HepG2 (cell line): Measurements from ENCODE around the gene ACAT2. TPM values are rescaled to one million over a fixed set of nuclear protein-coding genes. Genes with fewer than 3 reads are reported as not detected.

Experiments
- ATF5 ChIP-seq: sonication (generic); formaldehyde crosslinking; IDR thresholded peaks from 2 replicates; pipeline ENCODE4 v1.4.0; 2020; ENCODE audit warnings: mild to moderate bottlenecking, low read depth, missing genetic modification reagents
- ATM ChIP-seq: fragments of 450-650 bp; IDR thresholded peaks from 2 replicates; pipeline ENCODE4 v1.7.1; 2017; ENCODE audit warnings: mild to moderate bottlenecking, borderline replicate concordance
- BHLHE40 ChIP-seq: IDR thresholded peaks from 2 replicates; pipeline ENCODE4 v1.6.1; 2011; ENCODE audit warnings: low read length, improper control_type of control experiment
- CENPBD1 ChIP-seq: sonication (generic); formaldehyde crosslinking; IDR thresholded peaks from 2 replicates; pipeline ENCODE4 v1.8.0; 2022; ENCODE audit warnings: missing genetic modification reagents, low read depth, mild to moderate bottlenecking, borderline replicate concordance
- GTF3A ChIP-seq: sonication (generic); formaldehyde crosslinking; conservative IDR thresholded peaks from 2 replicates; pipeline ENCODE4 v1.4.0; 2020; ENCODE audit warnings: mild to moderate bottlenecking, missing genetic modification reagents
- HNRNPH1 ChIP-seq: fragments of 200-400 bp; formaldehyde crosslinking; optimal IDR thresholded peaks from 2 replicates; pipeline ENCODE3; 2017; ENCODE audit warnings: mild to moderate bottlenecking, low read depth, low read length
- MED13 ChIP-seq: sonication (generic); formaldehyde crosslinking; IDR thresholded peaks from 2 replicates; pipeline ENCODE4 v1.5.0; 2020; ENCODE audit warnings: missing genetic modification reagents
- NFIB ChIP-seq: sonication (generic); formaldehyde crosslinking; IDR thresholded peaks from 2 replicates; pipeline ENCODE4 v1.9.0; 2021; ENCODE audit warnings: missing genetic modification reagents, mild to moderate bottlenecking, borderline replicate concordance
- PAX8 ChIP-seq: sonication (generic); formaldehyde crosslinking; IDR thresholded peaks from 2 replicates; pipeline ENCODE4 v1.8.0; 2022; ENCODE audit warnings: mild to moderate bottlenecking, missing genetic modification reagents, borderline replicate concordance
- PHF20 ChIP-seq: sonication (generic); formaldehyde crosslinking; IDR thresholded peaks from 2 replicates; pipeline ENCODE4 v1.5.0; 2020; ENCODE audit warnings: mild to moderate bottlenecking, missing genetic modification reagents
- SETDB1 ChIP-seq: sonication (generic); formaldehyde crosslinking; IDR thresholded peaks from 2 replicates; pipeline ENCODE4 v1.5.1; 2020; ENCODE audit warnings: missing genetic modification reagents, mild to moderate bottlenecking, borderline replicate concordance
- TAF1 ChIP-seq: sonication (generic); formaldehyde crosslinking; IDR thresholded peaks from 2 replicates; pipeline ENCODE4 v1.4.0; 2020; ENCODE audit warnings: missing genetic modification reagents
- TARDBP ChIP-seq: sonication (generic); formaldehyde crosslinking; IDR thresholded peaks from 2 replicates; pipeline ENCODE4 v1.8.0; 2022; ENCODE audit warnings: mild to moderate bottlenecking, missing genetic modification reagents
- ZBTB21 ChIP-seq: sonication (generic); formaldehyde crosslinking; IDR thresholded peaks from 2 replicates; pipeline ENCODE4 v1.4.0; 2020; ENCODE audit warnings: missing genetic modification reagents
- ZBTB38 ChIP-seq: sonication (generic); formaldehyde crosslinking; IDR thresholded peaks from 2 replicates; pipeline ENCODE4 v1.5.1; 2020; ENCODE audit warnings: mild to moderate bottlenecking, missing genetic modification reagents
- ZNF557 ChIP-seq: sonication (generic); formaldehyde crosslinking; IDR thresholded peaks from 2 replicates; pipeline ENCODE4 v1.4.0; 2020; ENCODE audit warnings: missing genetic modification reagents
- ZNF569 ChIP-seq: sonication (generic); formaldehyde crosslinking; IDR thresholded peaks from 2 replicates; pipeline ENCODE4 v1.5.0; 2020; ENCODE audit warnings: mild to moderate bottlenecking, missing genetic modification reagents, moderate library complexity, borderline replicate concordance
- ZNF670 ChIP-seq: sonication (generic); formaldehyde crosslinking; IDR thresholded peaks from 2 replicates; pipeline ENCODE4 v1.8.0; 2022; ENCODE audit warnings: mild to moderate bottlenecking, missing genetic modification reagents, borderline replicate concordance
- polyA plus RNA-seq, 8 experiments: library from polyadenylated mRNA; depleted of rRNA in 3 of 8; stranded (reverse) in 7 of 8; unstranded in 1 of 8; fragments of >200 nt; fragmentation: Illumina TruSeq in 4 of 8; extraction: Trizol in 4 of 8; gene quantifications; 2 replicates each; pipeline versions ENCODE4 v1.2.1 to v1.2.3, GENCODE V29; 2011 to 2016; ENCODE audit warnings: low read depth in 4 of 8, missing spikeins in 1 of 8, mixed read lengths in 1 of 8; ENCODE audit not compliant: insufficient read depth in 1 of 8
- total RNA-seq, 5 experiments: library from RNA; depleted of rRNA; stranded (reverse); fragments of >200 nt; fragmentation: Illumina TruSeq; extraction: Trizol; gene quantifications; 2 replicates each; pipeline ENCODE4 v1.2.3, GENCODE V29; 2016; ENCODE audit warnings: low read depth in 1 of 5
- TF ChIP-seq, protein P1 (sequence below): sonication (generic); formaldehyde crosslinking; IDR thresholded peaks from 2 replicates; pipeline ENCODE4 v1.4.0; 2020; ENCODE audit warnings: missing genetic modification reagents
- TF ChIP-seq, protein P2 (sequence below): sonication (generic); formaldehyde crosslinking; IDR thresholded peaks from 2 replicates; pipeline ENCODE4 v1.4.0; 2020; ENCODE audit warnings: missing genetic modification reagents
- TF ChIP-seq, protein P3 (sequence below): sonication (generic); formaldehyde crosslinking; IDR thresholded peaks from 2 replicates; pipeline ENCODE4 v1.4.0; 2020; ENCODE audit warnings: missing genetic modification reagents
- TF ChIP-seq, protein P4 (sequence below): sonication (generic); formaldehyde crosslinking; conservative IDR thresholded peaks from 2 replicates; pipeline ENCODE4 v1.5.0; 2020; ENCODE audit warnings: missing genetic modification reagents

Gene ACAT2
- total and polyA plus RNA-seq, 2 of the 13 experiments (the other 11 are each of a cell fraction or from before 2014, with no cell fraction given): 121 to 534 TPM

GRCh38 chr6:159726918-159727716 is 34.7 kb upstream of the ACAT2 start, which contains the start of gene WTAP (continued):
- TF ChIP-seq CENPBD1 (CRISPR knock-in tag) (no peak; the same call in 1 of the 2 replicates), ZNF670 (CRISPR knock-in tag) (peak; percentile 99), ZNF569 (CRISPR knock-in tag) (peak; percentile 97), ZBTB21 (CRISPR knock-in tag) (0 out of 2 replicates have a peak, but pooled peaks have one; percentile 33), PAX8 (CRISPR knock-in tag) (peak; percentile 92; the same call in 1 of the 2 replicates), ZNF557 (CRISPR knock-in tag) (peak; percentile 97), ZBTB38 (CRISPR knock-in tag) (peak; percentile 98), BHLHE40 (peak; percentile 62), SETDB1 (no peak), NFIB (no peak), HNRNPH1 (no peak), PHF20 (CRISPR knock-in tag) (peak; percentile 90), ATM (no peak), TAF1 (CRISPR knock-in tag) (peak; percentile 97), TARDBP (peak; percentile 97), GTF3A (no peak), ATF5 (CRISPR knock-in tag) (no peak), MED13 (peak; percentile 96)
- TF ChIP-seq, protein P1, sequence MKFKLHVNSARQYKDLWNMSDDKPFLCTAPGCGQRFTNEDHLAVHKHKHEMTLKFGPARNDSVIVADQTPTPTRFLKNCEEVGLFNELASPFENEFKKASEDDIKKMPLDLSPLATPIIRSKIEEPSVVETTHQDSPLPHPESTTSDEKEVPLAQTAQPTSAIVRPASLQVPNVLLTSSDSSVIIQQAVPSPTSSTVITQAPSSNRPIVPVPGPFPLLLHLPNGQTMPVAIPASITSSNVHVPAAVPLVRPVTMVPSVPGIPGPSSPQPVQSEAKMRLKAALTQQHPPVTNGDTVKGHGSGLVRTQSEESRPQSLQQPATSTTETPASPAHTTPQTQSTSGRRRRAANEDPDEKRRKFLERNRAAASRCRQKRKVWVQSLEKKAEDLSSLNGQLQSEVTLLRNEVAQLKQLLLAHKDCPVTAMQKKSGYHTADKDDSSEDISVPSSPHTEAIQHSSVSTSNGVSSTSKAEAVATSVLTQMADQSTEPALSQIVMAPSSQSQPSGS (CRISPR knock-in tag): peak; percentile 93
- TF ChIP-seq, protein P2, sequence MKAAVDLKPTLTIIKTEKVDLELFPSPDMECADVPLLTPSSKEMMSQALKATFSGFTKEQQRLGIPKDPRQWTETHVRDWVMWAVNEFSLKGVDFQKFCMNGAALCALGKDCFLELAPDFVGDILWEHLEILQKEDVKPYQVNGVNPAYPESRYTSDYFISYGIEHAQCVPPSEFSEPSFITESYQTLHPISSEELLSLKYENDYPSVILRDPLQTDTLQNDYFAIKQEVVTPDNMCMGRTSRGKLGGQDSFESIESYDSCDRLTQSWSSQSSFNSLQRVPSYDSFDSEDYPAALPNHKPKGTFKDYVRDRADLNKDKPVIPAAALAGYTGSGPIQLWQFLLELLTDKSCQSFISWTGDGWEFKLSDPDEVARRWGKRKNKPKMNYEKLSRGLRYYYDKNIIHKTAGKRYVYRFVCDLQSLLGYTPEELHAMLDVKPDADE (CRISPR knock-in tag): peak; percentile 76; the same call in 1 of the 2 replicates
- TF ChIP-seq, protein P3, sequence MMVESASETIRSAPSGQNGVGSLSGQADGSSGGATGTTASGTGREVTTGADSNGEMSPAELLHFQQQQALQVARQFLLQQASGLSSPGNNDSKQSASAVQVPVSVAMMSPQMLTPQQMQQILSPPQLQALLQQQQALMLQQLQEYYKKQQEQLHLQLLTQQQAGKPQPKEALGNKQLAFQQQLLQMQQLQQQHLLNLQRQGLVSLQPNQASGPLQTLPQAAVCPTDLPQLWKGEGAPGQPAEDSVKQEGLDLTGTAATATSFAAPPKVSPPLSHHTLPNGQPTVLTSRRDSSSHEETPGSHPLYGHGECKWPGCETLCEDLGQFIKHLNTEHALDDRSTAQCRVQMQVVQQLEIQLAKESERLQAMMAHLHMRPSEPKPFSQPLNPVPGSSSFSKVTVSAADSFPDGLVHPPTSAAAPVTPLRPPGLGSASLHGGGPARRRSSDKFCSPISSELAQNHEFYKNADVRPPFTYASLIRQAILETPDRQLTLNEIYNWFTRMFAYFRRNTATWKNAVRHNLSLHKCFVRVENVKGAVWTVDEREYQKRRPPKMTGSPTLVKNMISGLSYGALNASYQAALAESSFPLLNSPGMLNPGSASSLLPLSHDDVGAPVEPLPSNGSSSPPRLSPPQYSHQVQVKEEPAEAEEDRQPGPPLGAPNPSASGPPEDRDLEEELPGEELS (CRISPR knock-in tag): peak; percentile 82
- TF ChIP-seq, protein P4, sequence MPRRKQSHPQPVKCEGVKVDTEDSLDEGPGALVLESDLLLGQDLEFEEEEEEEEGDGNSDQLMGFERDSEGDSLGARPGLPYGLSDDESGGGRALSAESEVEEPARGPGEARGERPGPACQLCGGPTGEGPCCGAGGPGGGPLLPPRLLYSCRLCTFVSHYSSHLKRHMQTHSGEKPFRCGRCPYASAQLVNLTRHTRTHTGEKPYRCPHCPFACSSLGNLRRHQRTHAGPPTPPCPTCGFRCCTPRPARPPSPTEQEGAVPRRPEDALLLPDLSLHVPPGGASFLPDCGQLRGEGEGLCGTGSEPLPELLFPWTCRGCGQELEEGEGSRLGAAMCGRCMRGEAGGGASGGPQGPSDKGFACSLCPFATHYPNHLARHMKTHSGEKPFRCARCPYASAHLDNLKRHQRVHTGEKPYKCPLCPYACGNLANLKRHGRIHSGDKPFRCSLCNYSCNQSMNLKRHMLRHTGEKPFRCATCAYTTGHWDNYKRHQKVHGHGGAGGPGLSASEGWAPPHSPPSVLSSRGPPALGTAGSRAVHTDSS (CRISPR knock-in tag): no peak
